Measurements from ENCODE around the gene TSPAN4.

DNA sequence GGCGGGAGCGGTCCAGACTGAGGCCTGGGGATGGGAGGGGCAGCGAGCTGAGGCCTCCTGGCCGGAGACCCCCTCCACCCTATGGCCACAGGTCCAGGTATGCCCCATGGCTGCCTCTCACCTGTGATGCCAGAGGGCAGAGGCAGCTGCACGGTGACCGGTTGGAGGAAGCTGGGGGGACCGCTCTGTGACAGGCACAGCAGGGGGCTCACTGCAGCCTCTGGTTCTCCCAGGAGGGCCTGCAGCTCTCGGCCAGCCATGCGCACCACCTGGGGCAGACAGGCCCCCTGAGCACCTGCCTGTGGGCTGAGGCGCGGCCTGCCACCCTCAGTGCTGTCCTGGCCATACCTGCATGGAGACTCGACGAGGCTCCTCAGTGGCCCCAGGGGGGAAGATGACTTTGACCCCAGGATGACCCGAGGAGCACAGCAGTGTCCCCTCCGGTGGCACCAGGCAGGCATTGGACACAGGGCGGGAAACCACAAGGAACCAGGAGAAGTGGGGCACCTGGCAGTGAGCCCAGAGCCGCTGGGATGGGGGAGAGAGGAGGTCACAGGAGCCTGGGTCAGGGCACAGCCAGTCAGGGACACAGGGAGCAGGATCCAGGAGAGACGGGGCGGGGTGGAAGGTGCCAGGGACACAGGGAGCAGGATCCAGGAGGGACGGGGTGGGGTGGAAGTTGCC lies 41.4 kb upstream of the TSPAN4 start:
- TF ChIP-seq CTCF (IDR thresholded peaks at IDR 0.05 in 8 of 11, conservative IDR thresholded peaks at IDR 0.05 in 3 of 11) (no peak), POLR2A (IDR thresholded peaks at IDR 0.05) (no peak), POLR2AphosphoS5 (IDR thresholded peaks at IDR 0.05) (peak in 1 of 3 donors; percentile 6)

All from spleen (tissue), 7 donors.